ENCODE measurements around the gene TXLNA.

TXLNA gene

DNA sequence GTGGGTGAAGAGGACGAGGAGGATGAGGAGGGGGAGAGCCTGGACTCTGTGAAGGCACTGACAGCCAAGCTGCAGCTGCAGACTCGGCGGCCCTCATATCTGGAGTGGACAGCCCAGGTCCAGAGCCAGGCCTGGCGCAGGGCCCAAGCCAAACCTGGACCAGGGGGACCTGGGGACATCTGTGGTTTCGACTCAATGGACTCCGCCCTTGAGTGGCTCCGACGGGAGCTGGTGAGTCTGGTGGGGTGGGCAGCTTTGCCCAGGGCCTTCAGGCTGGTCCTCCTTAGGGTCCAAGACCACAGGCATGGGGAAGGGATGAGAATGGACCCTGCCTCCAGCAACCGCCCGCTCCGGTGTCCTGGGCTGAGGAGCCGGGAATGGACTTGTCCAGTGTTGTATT, 68.0 kb downstream of the TXLNA start:
- H3K4me3 ChIP-seq (ENCODE audit: low read depth, low read length): no peak overlapping the region
- no peak for DNase-seq (ENCODE audit: low read depth)
- no peak for TF ChIP-seq CTCF (IDR thresholded peaks at IDR 0.05; ENCODE audit: control insufficient read depth, extremely low read depth, insufficient read depth)
